ENCODE measurements around the gene GHR. TPM values are rescaled to one million over a fixed set of nuclear protein-coding genes. Genes with fewer than 3 reads are reported as not detected.

GHR gene
- total and polyA plus RNA-seq, 12 donors = 4.1 to 15.1 (median 11.5) TPM

GRCh38 chr5:42542106-42542505 is 118.9 kb downstream of the GHR start:
- TF ChIP-seq, protein P1, sequence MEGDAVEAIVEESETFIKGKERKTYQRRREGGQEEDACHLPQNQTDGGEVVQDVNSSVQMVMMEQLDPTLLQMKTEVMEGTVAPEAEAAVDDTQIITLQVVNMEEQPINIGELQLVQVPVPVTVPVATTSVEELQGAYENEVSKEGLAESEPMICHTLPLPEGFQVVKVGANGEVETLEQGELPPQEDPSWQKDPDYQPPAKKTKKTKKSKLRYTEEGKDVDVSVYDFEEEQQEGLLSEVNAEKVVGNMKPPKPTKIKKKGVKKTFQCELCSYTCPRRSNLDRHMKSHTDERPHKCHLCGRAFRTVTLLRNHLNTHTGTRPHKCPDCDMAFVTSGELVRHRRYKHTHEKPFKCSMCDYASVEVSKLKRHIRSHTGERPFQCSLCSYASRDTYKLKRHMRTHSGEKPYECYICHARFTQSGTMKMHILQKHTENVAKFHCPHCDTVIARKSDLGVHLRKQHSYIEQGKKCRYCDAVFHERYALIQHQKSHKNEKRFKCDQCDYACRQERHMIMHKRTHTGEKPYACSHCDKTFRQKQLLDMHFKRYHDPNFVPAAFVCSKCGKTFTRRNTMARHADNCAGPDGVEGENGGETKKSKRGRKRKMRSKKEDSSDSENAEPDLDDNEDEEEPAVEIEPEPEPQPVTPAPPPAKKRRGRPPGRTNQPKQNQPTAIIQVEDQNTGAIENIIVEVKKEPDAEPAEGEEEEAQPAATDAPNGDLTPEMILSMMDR (IDR thresholded peaks at IDR 0.05) = no peak
- DNase-seq = no peak
- intact Hi-C loops (cut with DNase I) = no loop called here
- Histone ChIP-seq H3K9me3 (peaks cover 0 to 36% (median 10%) of the 10 kb centered on the region in 11 donors), H3K4me3 (no peak overlapping the region), H3K27me3 (no peaks in the 10 kb centered on the region), H3K27ac (no peak overlapping the region), H3K4me1 (peaks cover 0 to 21% (median 6%) of the 10 kb centered on the region in 9 donors), H3K36me3 (no peaks in the 10 kb centered on the region)
- no peak for ATAC-seq

GRCh38 chr5:42543774-42544173 is 120.5 kb downstream of the GHR start:
- ATAC-seq (no peak), DNase-seq (no peak)
- Histone ChIP-seq H3K4me1 (peaks cover 0 to 38% (median 11%) of the 10 kb centered on the region in 9 donors), H3K4me3 (no peak overlapping the region), H3K27me3 (no peaks in the 10 kb centered on the region), H3K36me3 (no peaks in the 10 kb centered on the region), H3K9me3 (peaks cover 0 to 23% (median 10%) of the 10 kb centered on the region in 11 donors), H3K27ac (no peak overlapping the region)
- TF ChIP-seq, protein P1 (IDR thresholded peaks at IDR 0.05) = no peak
- intact Hi-C loops (cut with DNase I) = no loop called here
- 50 to 70% methylated on average over 3 of the region's 3 CpGs for WGBS, 2 donors

GRCh38 chr5:42545038-42545437 is 121.8 kb downstream of the GHR start:
- TF ChIP-seq, protein P1 (IDR thresholded peaks at IDR 0.05) = no peak
- Histone ChIP-seq H3K4me3 (no peak overlapping the region), H3K4me1 (peaks cover 0 to 45% (median 12%) of the 10 kb centered on the region in 9 donors), H3K9me3 (peaks cover 0 to 10% (median 4%) of the 10 kb centered on the region in 11 donors), H3K36me3 (no peaks in the 10 kb centered on the region), H3K27ac (no peak overlapping the region), H3K27me3 (no peaks in the 10 kb centered on the region)
- WGBS, 2 donors = 91 to 92% methylated on average over 3 of the region's 3 CpGs
- DNase-seq (no peak), ATAC-seq (no peak)
- intact Hi-C loops (cut with DNase I) = no loop called here

- WGBS, 2 donors = 55 to 66% methylated on average over 2 of the region's 2 CpGs
- no peak overlapping the region for H3K4me3 ChIP-seq
- no peaks in the 10 kb centered on the region for H3K36me3 ChIP-seq
- ATAC-seq (peak in 1 of 8 donors; percentile 73), DNase-seq (no peak)
- H3K4me1 ChIP-seq = peaks cover 0 to 66% (median 22%) of the 10 kb centered on the region in 9 donors
- TF ChIP-seq, protein P1 (IDR thresholded peaks at IDR 0.05) = no peak
- H3K9me3 ChIP-seq = no peaks in the 10 kb centered on the region
- no peaks in the 10 kb centered on the region for H3K27me3 ChIP-seq
- H3K27ac ChIP-seq = no peak overlapping the region
- intact Hi-C loops (cut with DNase I) = no loop called here
Measured at GRCh38 chr5:42547141-42547540, 123.9 kb downstream of the GHR start.

All from heart right ventricle (tissue), 16 donors.